GM21423 (cell line): ENCODE data around the gene ADAT1.

ENCODE experiments used
- ATAC-seq: cut with Tn5 transposase; IDR thresholded peaks from one replicate; pipeline ENCODE4 v1.9.1; 2021; ENCODE audit warnings: mild to moderate bottlenecking, moderate library complexity; ENCODE audit not compliant: unreplicated experiment

Gene ADAT1

DNA sequence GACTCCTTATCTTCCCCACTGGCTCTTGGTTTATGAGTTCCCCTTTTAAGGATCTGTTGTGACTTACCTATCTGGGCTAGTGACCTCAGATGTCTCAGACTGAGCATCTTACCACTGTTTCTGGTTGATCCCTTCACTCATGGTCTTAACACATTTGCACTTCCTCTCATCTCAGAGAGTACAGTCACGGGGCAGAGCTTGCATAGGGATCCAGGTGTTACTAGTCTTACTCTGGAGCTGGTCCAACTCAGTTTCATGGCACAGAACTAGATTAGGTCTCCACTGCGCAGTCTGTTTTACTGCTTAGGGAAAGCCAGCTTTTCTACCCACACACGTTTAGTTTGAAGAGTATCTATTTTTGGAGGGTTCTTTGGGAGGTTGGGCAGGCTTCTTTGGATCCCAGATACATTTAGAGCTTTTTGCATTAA is 46.7 kb downstream of the ADAT1 start:
- ATAC-seq = peak; percentile 51

- ATAC-seq = no peak
These were observed 47.1 kb downstream of the ADAT1 start for GRCh38 chr16:75575958-75576357.

- no peak for ATAC-seq
These were observed 49.1 kb downstream of the ADAT1 start for GRCh38 chr16:75573955-75574354.

DNA sequence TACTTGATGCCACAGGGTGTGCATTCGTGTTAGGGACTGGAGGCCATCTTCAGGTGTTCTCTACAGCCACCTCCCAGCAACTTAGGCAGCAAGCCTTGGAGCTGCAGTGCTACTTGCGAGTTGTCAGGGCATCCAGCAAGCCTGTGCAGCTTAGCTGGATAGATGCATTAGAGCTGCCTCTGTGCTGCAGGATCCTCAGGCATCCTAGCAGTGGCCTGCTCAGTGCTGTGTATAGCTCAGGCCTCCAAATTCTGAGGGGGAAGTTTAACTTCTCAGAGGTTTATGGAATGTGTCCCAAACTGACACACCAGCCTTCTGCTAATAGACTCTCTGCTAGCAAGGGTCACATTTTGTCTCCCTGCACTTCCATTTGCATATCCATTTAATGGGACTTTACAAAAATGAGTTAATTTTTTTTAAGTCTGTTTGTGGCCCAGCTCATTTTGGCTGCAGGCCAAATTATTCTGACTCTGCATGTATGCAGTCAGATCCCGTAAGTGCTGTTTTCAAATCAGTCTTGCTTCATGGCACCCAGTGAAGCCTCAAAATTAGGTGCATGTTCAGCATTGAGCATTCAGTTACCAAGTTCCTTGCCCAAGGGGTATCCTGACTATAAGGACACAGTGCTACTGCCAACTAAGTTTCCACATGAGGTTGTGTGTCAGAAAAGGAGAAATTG is 50.1 kb downstream of the ADAT1 start:
- no peak for ATAC-seq

GRCh38 chr16:75570396-75571065 is 52.5 kb downstream of the ADAT1 start:
- ATAC-seq = no peak

DNA sequence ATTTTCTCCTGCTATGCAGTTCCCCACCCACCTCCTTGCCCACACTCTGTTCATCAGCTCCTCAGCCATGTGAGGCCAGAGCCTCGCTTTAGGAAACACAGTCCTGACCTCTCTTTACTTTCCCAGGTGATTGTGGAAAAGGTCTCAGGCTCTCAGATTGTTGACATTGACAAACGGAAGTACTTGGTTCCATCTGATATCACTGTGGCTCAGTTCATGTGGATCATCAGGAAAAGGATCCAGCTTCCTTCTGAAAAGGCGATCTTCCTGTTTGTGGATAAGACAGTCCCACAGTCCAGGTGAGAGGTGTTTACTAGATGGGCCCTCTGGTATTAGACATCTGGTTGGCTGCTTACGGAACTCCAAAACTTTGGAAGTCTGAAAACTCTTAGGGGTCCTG is 55.2 kb downstream of the ADAT1 start:
- no peak for ATAC-seq

- ATAC-seq = no peak
These were observed 56.3 kb downstream of the ADAT1 start for GRCh38 chr16:75566758-75567255.

GRCh38 chr16:75566040-75566757 is 56.9 kb downstream of the ADAT1 start, which contains the start of gene GABARAPL2:
Gene GABARAPL2, plus strand, starts transcription at chr16:75566379. Its CDS starts 108 bp downstream, at chr16:75566487.
- ATAC-seq = peak; percentile 69

- no peak for ATAC-seq
These were observed 57.4 kb downstream of the ADAT1 start for GRCh38 chr16:75565640-75566039.

DNA sequence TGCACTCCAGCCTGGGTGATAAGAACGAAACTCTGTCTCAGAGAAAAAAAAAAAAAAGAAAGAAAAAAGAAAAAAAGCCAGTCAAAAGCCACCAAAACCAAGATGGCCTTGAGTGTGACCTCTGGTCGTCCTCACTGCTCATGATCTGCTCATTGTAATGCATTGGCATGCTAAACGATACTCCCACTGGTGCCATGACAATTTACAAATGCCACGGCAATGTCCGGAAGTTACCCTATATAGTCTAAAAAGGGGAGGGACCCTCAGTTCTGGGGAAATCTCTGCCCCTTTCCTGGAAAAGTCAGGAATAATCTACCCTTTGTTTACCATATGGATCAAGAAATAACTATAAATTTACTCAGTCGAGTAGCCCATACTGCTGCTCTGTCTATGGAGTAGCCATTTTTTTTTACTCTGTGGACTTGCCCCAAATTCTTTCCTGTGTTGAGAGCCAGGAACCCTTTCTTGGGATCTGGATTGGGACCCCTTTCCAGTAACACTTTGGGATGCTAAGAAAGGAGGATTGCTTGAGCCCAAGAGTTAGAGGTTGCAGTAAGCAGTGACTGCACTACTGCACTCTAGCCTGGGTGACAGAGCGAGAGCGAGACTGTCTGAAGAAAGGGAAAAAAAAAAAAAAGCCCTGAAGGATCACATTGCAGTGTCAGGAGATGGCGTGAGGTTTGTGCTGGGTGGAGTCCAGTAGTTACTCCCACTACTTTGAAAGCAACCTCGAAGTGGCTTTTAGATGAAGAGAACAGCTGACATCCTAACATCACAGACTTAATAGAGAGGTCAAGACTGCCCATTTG is 63.3 kb downstream of the ADAT1 start:
- ATAC-seq = no peak

GRCh38 chr16:75558846-75559401 is 64.2 kb downstream of the ADAT1 start:
- no peak for ATAC-seq

GRCh38 chr16:75556431-75556950 is 66.6 kb downstream of the ADAT1 start:
- ATAC-seq = no peak

DNA sequence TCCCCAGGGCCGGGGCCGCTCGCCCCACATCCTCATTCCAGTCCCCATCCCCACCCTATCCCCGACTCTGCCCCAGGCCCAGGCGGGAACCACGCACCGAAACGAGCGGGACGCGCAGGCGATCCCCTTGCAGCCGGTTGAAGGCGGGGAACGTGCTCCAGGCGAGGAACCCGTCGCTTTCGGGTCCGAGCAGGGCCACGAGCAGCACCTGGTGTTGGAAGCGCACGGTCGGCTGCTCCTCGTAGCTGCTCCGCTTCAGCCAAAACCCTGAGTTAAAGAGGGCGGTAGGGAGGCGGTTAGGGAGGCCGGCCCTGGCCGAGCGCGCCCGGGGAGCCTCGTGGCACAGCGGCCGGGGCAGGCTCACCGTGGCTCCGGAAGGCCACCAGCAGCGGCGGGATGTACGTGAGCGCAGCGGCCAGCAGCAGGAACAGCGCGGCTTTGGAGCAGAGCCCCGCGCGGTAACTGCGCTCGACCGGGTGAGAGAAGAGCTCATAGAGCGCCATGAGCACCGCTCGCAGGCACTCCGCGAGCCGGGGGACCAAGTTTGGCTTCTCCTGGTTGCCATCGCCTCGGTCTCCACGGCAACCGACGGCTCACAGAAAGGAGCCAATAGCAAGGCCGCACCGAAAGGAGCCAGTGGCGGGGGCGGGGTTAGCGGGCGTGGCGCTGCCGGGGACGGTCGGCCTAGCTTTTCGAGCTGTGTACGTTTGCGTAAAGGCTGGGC is 67.2 kb downstream of the ADAT1 start, which contains the start of gene TMEM231:
Gene TMEM231 (minus strand): TSS at position 546 of the 724 bp plus-strand sequence. CDS start 43 bp downstream, at position 503.
- peak; percentile 98 for ATAC-seq

DNA sequence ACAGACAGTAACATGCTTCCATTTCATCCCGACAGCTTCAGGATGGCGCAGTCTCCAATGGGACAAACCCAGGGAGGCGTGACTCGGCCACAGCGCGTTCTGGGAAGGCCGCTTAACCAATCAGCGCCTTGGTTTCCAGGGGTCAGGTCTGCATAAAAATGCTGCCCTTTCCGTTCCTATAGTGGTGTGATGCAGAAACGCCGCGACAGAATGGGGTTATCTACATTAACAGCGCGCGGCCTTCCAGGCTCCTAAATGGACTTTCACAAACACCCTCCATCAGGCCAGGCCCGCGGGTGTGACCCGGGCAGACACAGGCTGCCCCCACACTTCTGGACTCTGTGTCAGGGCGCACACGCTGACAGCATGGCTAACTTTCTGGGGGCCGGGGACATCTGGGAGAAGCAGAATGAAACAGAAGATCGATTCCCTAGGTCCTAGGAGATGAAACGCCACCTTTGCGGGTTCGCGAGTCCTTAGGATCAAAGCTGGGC is 67.8 kb downstream of the ADAT1 start:
- ATAC-seq = peak; percentile 37

DNA sequence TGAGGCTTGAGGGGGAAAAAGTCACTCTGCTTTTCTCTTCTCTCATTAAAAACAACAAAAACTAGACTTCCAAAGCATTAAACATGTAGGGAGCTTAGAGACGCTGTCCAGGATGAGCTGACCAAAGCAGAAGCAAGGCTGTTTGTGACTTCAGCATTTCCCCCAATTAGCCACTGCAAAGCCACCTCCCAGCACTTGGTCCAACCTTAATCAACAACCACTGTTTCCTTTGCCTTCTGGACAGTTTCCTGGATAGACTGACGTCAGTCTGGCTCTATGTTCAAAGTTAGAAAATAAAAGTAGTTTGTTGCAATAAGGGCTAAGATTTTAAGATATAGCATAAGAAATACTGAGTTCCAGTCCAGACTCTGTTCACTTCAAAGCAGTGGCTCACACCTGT is 70.1 kb downstream of the ADAT1 start:
- ATAC-seq = no peak

GRCh38 chr16:75550211-75550662 is 72.8 kb downstream of the ADAT1 start:
- peak; percentile 85 for ATAC-seq
